ENCODE measurements around the gene CCDC122.

GRCh38 chr13:43880926-43881325 is 1.4 kb upstream of the CCDC122 start:
- TF ChIP-seq EZH2 (IDR thresholded peaks at IDR 0.05; ENCODE audit: borderline replicate concordance, low read depth, low read length, severe bottlenecking) (no peak), CTCF (IDR thresholded peaks at IDR 0.05; ENCODE audit: borderline replicate concordance, extremely low read depth, low read length, poor library complexity, severe bottlenecking) (no peak)

All from DND-41 (cell line).